OCI-LY1 (cell line): ENCODE results near the gene DCTN4.

Experiments used
- H2AFZ ChIP-seq: fragments of 200-600 bp; sonication (generic), shearing (Covaris generic); 2 replicates; pipeline ENCODE4 v1.6.0; 2014; ENCODE audit warnings: antibody characterized with exemption, mild to moderate bottlenecking, low read length
- H3F3A ChIP-seq: fragments of 200-600 bp; sonication (generic), shearing (Covaris generic); 2 replicates; pipeline ENCODE4 v1.6.0; 2014; ENCODE audit warnings: mild to moderate bottlenecking, antibody characterized with exemption, low read length, moderate library complexity; ENCODE audit not compliant: insufficient read depth
- H3K27ac ChIP-seq: fragments of 200-600 bp; sonication (generic); 2 replicates; pipeline ENCODE4 v1.5.1; 2014; ENCODE audit warnings: low read length, mixed run types, mild to moderate bottlenecking, low read depth; ENCODE audit not compliant: poor library complexity, severe bottlenecking
- H3K27me3 ChIP-seq: fragments of 200-600 bp; sonication (generic); 2 replicates; pipeline ENCODE4 v1.6.0; 2014; ENCODE audit warnings: antibody characterized with exemption, mild to moderate bottlenecking, low read length, moderate library complexity; ENCODE audit not compliant: insufficient read depth
- H3K36me3 ChIP-seq: fragments of 200-600 bp; sonication (generic); 2 replicates; pipeline ENCODE4 v1.6.1; 2014; ENCODE audit warnings: mild to moderate bottlenecking, antibody characterized with exemption, low read length, moderate library complexity, mixed read lengths; ENCODE audit not compliant: insufficient read depth
- H3K4me1 ChIP-seq: fragments of 200-600 bp; sonication (generic); 2 replicates; pipeline ENCODE4 v1.5.1; 2014; ENCODE audit warnings: mild to moderate bottlenecking, low read length, moderate library complexity; ENCODE audit not compliant: insufficient read depth, severe bottlenecking
- H3K4me2 ChIP-seq: fragments of 200-600 bp; sonication (generic), shearing (Covaris generic); 2 replicates; pipeline ENCODE4 v1.6.1; 2014; ENCODE audit warnings: low read length
- H3K4me3 ChIP-seq: fragments of 200-600 bp; sonication (generic); 2 replicates; pipeline ENCODE4 v1.5.1; 2014; ENCODE audit warnings: low read length, low read depth, mild to moderate bottlenecking, mixed read lengths; ENCODE audit not compliant: poor library complexity, severe bottlenecking
- H3K79me2 ChIP-seq: fragments of 200-600 bp; shearing (Covaris generic); 2 replicates; pipeline ENCODE4 v1.6.1; 2016; ENCODE audit warnings: mixed run types, low read length, mixed read lengths; ENCODE audit not compliant: insufficient read depth
- H3K9ac ChIP-seq: fragments of 200-600 bp; sonication (generic), shearing (Covaris generic); 2 replicates; pipeline ENCODE4 v1.6.1; 2014; ENCODE audit warnings: mild to moderate bottlenecking, low read length, mixed read lengths
- H3K9me2 ChIP-seq: fragments of 200-600 bp; sonication (generic), shearing (Covaris generic); 2 replicates; pipeline ENCODE4 v1.6.1; 2014; ENCODE audit warnings: low read depth, mild to moderate bottlenecking, low read length, mixed read lengths
- H3K9me3 ChIP-seq: fragments of 200-600 bp; shearing (Covaris generic); 2 replicates; pipeline ENCODE4 v1.6.1; 2014; ENCODE audit warnings: low read length, mixed read lengths
- H4K20me1 ChIP-seq: fragments of 200-600 bp; sonication (generic), shearing (Covaris generic); 2 replicates; pipeline ENCODE4 v1.6.0; 2016; ENCODE audit warnings: mild to moderate bottlenecking, low read length; ENCODE audit not compliant: insufficient read depth
- CTCF ChIP-seq: fragments of 200-600 bp; sonication (generic), shearing (Covaris generic); IDR thresholded peaks from 2 replicates; pipeline ENCODE4 v1.5.1; 2017; ENCODE audit warnings: mild to moderate bottlenecking, antibody characterized with exemption, low read length, moderate library complexity, mixed read lengths
- EZH2 ChIP-seq: fragments of 200-600 bp; sonication (generic), shearing (Covaris generic); IDR thresholded peaks from 2 replicates; pipeline ENCODE4 v1.8.0; 2017; ENCODE audit warnings: borderline replicate concordance, mixed run types, mild to moderate bottlenecking, antibody characterized with exemption, low read length, moderate library complexity, mixed read lengths

Gene DCTN4

GRCh38 chr5:150789943-150790611, 31.3 kb upstream of the DCTN4 start:
- no peak overlapping the region for H3K9ac ChIP-seq
- no peaks in the 10 kb centered on the region for H3K9me3 ChIP-seq
- H3K4me1 ChIP-seq = no peaks in the 10 kb centered on the region
- H3K4me3 ChIP-seq = no peak overlapping the region
- H4K20me1 ChIP-seq = no peaks in the 10 kb centered on the region
- no peaks in the 10 kb centered on the region for H3K9me2 ChIP-seq
- H2AFZ ChIP-seq = no peak overlapping the region
- TF ChIP-seq EZH2 (no peak), CTCF (no peak)
- no peak overlapping the region for H3K27ac ChIP-seq
- no peak overlapping the region for H3K4me2 ChIP-seq
- no peaks in the 10 kb centered on the region for H3K79me2 ChIP-seq
- no peaks in the 10 kb centered on the region for H3F3A ChIP-seq
- H3K36me3 ChIP-seq = no peaks in the 10 kb centered on the region
- H3K27me3 ChIP-seq = no peaks in the 10 kb centered on the region

GRCh38 chr5:150789450-150789849, 30.6 kb upstream of the DCTN4 start:
- no peak overlapping the region for H3K4me2 ChIP-seq
- no peaks in the 10 kb centered on the region for H3K9me2 ChIP-seq
- H3K4me1 ChIP-seq = no peaks in the 10 kb centered on the region
- no peak overlapping the region for H3K9ac ChIP-seq
- no peaks in the 10 kb centered on the region for H4K20me1 ChIP-seq
- H3K27ac ChIP-seq = no peak overlapping the region
- H2AFZ ChIP-seq = no peak overlapping the region
- no peaks in the 10 kb centered on the region for H3K36me3 ChIP-seq
- H3F3A ChIP-seq = no peaks in the 10 kb centered on the region
- H3K27me3 ChIP-seq = no peaks in the 10 kb centered on the region
- no peaks in the 10 kb centered on the region for H3K79me2 ChIP-seq
- no peak overlapping the region for H3K4me3 ChIP-seq
- H3K9me3 ChIP-seq = no peaks in the 10 kb centered on the region
- no peak for TF ChIP-seq CTCF
- no peak for TF ChIP-seq EZH2

GRCh38 chr5:150788977-150789376, 30.2 kb upstream of the DCTN4 start:
- no peaks in the 10 kb centered on the region for H3K79me2 ChIP-seq
- TF ChIP-seq CTCF (no peak), EZH2 (no peak)
- no peak overlapping the region for H2AFZ ChIP-seq
- no peaks in the 10 kb centered on the region for H3F3A ChIP-seq
- no peaks in the 10 kb centered on the region for H3K27me3 ChIP-seq
- H3K36me3 ChIP-seq = no peaks in the 10 kb centered on the region
- H4K20me1 ChIP-seq = no peaks in the 10 kb centered on the region
- no peak overlapping the region for H3K27ac ChIP-seq
- H3K4me1 ChIP-seq = no peaks in the 10 kb centered on the region
- no peak overlapping the region for H3K9ac ChIP-seq
- H3K9me3 ChIP-seq = no peaks in the 10 kb centered on the region
- no peak overlapping the region for H3K4me3 ChIP-seq
- no peaks in the 10 kb centered on the region for H3K9me2 ChIP-seq
- H3K4me2 ChIP-seq = no peak overlapping the region
